H9 (cell line): ENCODE results near the gene ZNF490. TPM values are rescaled to one million over a fixed set of nuclear protein-coding genes. Genes with fewer than 3 reads are reported as not detected.

Experiments used
- DNase-seq: peaks from one replicate; pipeline ENCODE4 v3.0.0-alpha.2; 2017
- H2AFZ ChIP-seq: one replicate; pipeline ENCODE4 v1.6.1; 2013; ENCODE audit warnings: mild to moderate bottlenecking, low read length, control low read depth, moderate library complexity
- H2AK5ac ChIP-seq: 2 replicates; pipeline ENCODE4 v1.6.1; 2013; ENCODE audit warnings: low read length, control low read depth, mixed read lengths; ENCODE audit not compliant: insufficient read length
- H2BK120ac ChIP-seq: one replicate; pipeline ENCODE4 v1.6.1; 2013; ENCODE audit warnings: low read depth, mild to moderate bottlenecking, low read length, control low read depth, inconsistent platforms; ENCODE audit not compliant: poor library complexity, severe bottlenecking
- H2BK12ac ChIP-seq: 2 replicates; pipeline ENCODE4 v1.6.1; 2013; ENCODE audit warnings: low read length, control low read depth, mixed read lengths, low read depth; ENCODE audit not compliant: insufficient read length
- H2BK15ac ChIP-seq: 2 replicates; pipeline ENCODE4 v1.6.1; 2013; ENCODE audit warnings: low read depth, low read length, control low read depth
- H2BK20ac ChIP-seq: one replicate; pipeline ENCODE4 v1.6.1; 2013; ENCODE audit warnings: low read depth, mild to moderate bottlenecking, low read length, control low read depth, inconsistent platforms; ENCODE audit not compliant: poor library complexity, severe bottlenecking
- H2BK5ac ChIP-seq: 2 replicates; pipeline ENCODE4 v1.6.1; 2013; ENCODE audit warnings: low read length, control low read depth, mixed read lengths; ENCODE audit not compliant: insufficient read length
- H3K14ac ChIP-seq: 2 replicates; pipeline ENCODE4 v1.6.1; 2013; ENCODE audit warnings: low read length, control low read depth; ENCODE audit not compliant: insufficient read depth
- H3K18ac ChIP-seq: 2 replicates; pipeline ENCODE4 v1.6.1; 2013; ENCODE audit warnings: low read depth, mild to moderate bottlenecking, mixed read lengths, low read length, control low read depth; ENCODE audit not compliant: insufficient read length
- H3K23ac ChIP-seq: 2 replicates; pipeline ENCODE4 v1.6.1; 2013; ENCODE audit warnings: low read length, control low read depth, mixed read lengths, low read depth; ENCODE audit not compliant: insufficient read length
- H3K23me2 ChIP-seq: 2 replicates; pipeline ENCODE4 v1.6.1; 2013; ENCODE audit warnings: low read depth, mild to moderate bottlenecking, mixed read lengths, low read length, control low read depth; ENCODE audit not compliant: insufficient read length, poor library complexity, severe bottlenecking
- H3K27ac ChIP-seq: 2 replicates; pipeline ENCODE4 v1.5.1; 2013; ENCODE audit warnings: low read length, control low read depth, mixed read lengths, low read depth; ENCODE audit not compliant: insufficient read length
- H3K27me3 ChIP-seq: 2 replicates; pipeline ENCODE4 v1.6.1; 2013; ENCODE audit warnings: low read length, control low read depth, inconsistent platforms; ENCODE audit not compliant: insufficient read depth
- H3K4ac ChIP-seq: 2 replicates; pipeline ENCODE4 v1.6.1; 2013; ENCODE audit warnings: low read depth, mild to moderate bottlenecking, control low read depth, inconsistent platforms, low read length, moderate library complexity
- H3K4me1 ChIP-seq: 2 replicates; pipeline ENCODE4 v1.6.1; 2013; ENCODE audit warnings: low read length, control low read depth, inconsistent platforms; ENCODE audit not compliant: insufficient read depth
- H3K4me2 ChIP-seq: 2 replicates; pipeline ENCODE4 v1.6.1; 2013; ENCODE audit warnings: low read length, control low read depth, mixed read lengths; ENCODE audit not compliant: insufficient read length, insufficient read depth
- H3K56ac ChIP-seq: 2 replicates; pipeline ENCODE4 v1.6.1; 2013; ENCODE audit warnings: low read depth, mild to moderate bottlenecking, mixed read lengths, low read length, control low read depth; ENCODE audit not compliant: insufficient read length
- H3K79me1 ChIP-seq: 2 replicates; pipeline ENCODE4 v1.6.1; 2013; ENCODE audit warnings: low read depth, mild to moderate bottlenecking, moderate library complexity, low read length, control low read depth, inconsistent platforms; ENCODE audit not compliant: insufficient read depth, poor library complexity, severe bottlenecking
- H3K79me2 ChIP-seq: 2 replicates; pipeline ENCODE4 v1.6.1; 2013; ENCODE audit warnings: low read length, control low read depth, inconsistent platforms; ENCODE audit not compliant: insufficient read depth
- H3K9ac ChIP-seq: 2 replicates; pipeline ENCODE4 v1.6.1; 2013; ENCODE audit warnings: low read length, control low read depth, mixed read lengths; ENCODE audit not compliant: insufficient read length; ENCODE audit errors: extremely low read depth
- H3K9me3 ChIP-seq: one replicate; pipeline ENCODE4 v1.6.1; 2013; ENCODE audit warnings: low read depth, low read length, inconsistent platforms; ENCODE audit not compliant: control insufficient read depth
- H3T11ph ChIP-seq: one replicate; pipeline ENCODE4 v1.6.1; 2013; ENCODE audit warnings: mild to moderate bottlenecking, low read length, control low read depth, inconsistent platforms
- H4K20me1 ChIP-seq: one replicate; pipeline ENCODE4 v1.6.1; 2013; ENCODE audit not compliant: control insufficient read depth, insufficient read length, insufficient read depth
- H4K5ac ChIP-seq: 2 replicates; pipeline ENCODE4 v1.6.1; 2013; ENCODE audit warnings: low read depth, mild to moderate bottlenecking, mixed read lengths, low read length, control low read depth; ENCODE audit not compliant: insufficient read length
- H4K8ac ChIP-seq: replicated peaks from 2 replicates; pipeline ENCODE4 v1.6.1; 2013; ENCODE audit warnings: low read length, control low read depth, mixed read lengths, low read depth; ENCODE audit not compliant: insufficient read length
- H4K91ac ChIP-seq: 2 replicates; pipeline ENCODE4 v1.6.1; 2013; ENCODE audit warnings: low read depth, mild to moderate bottlenecking, moderate library complexity, mixed read lengths, low read length, control low read depth; ENCODE audit not compliant: insufficient read length
- H3K27ac Mint-ChIP-seq, 3 experiments: 2 replicates in 2 of 3; 3 replicates in 1 of 3; pipeline ENCODE4 v1.8.0; 2020 to 2021; ENCODE audit warnings: mixed read lengths in 3 of 3, mild to moderate bottlenecking in 1 of 3, moderate library complexity in 1 of 3
- H3K27me3 Mint-ChIP-seq: 2 replicates; pipeline ENCODE4 v1.8.0; 2021; ENCODE audit warnings: low read depth, mild to moderate bottlenecking, moderate library complexity, mixed read lengths
- H3K36me3 Mint-ChIP-seq, 3 experiments: 2 replicates in 2 of 3; 3 replicates in 1 of 3; pipeline ENCODE4 v1.8.0; 2020 to 2021; ENCODE audit warnings: low read depth in 3 of 3, mixed read lengths in 3 of 3; ENCODE audit not compliant: insufficient read depth in 1 of 3
- H3K4me1 Mint-ChIP-seq, 2 experiments: 2 replicates each; pipeline ENCODE4 v1.8.0; 2020; ENCODE audit warnings: mixed read lengths in 2 of 2
- H3K4me3 Mint-ChIP-seq, 2 experiments: 2 replicates in 1 of 2; 3 replicates in 1 of 2; pipeline ENCODE4 v1.8.0; 2020 to 2021; ENCODE audit warnings: mild to moderate bottlenecking in 2 of 2, mixed read lengths in 2 of 2, moderate library complexity in 1 of 2
- H3K9me3 Mint-ChIP-seq, 2 experiments: 2 replicates in 1 of 2; 3 replicates in 1 of 2; pipeline ENCODE4 v1.8.0; 2020; ENCODE audit warnings: mild to moderate bottlenecking in 2 of 2, mixed read lengths in 2 of 2, moderate library complexity in 1 of 2
- CTCF ChIP-seq: fragments of 200-600 bp; sonication (generic); conservative IDR thresholded peaks from 3 replicates; pipeline ENCODE4 v1.8.0; 2021; ENCODE audit warnings: antibody characterized with exemption, mild to moderate bottlenecking
- WGBS: extraction: QIAGEN DNeasy Blood & Tissue Kit; methylation state at CpG from one replicate; pipeline ENCODE4 v1.1.7; 2013; ENCODE audit warnings: missing lambda C conversion rate, low lambda C conversion rate, mixed read lengths; ENCODE audit not compliant: insufficient read length; ENCODE audit errors: extremely low coverage; 5-methylcytosine and 5-hydroxymethylcytosine counted together
- total RNA-seq: library from RNA; stranded (reverse); gene quantifications from 2 replicates; pipeline ENCODE4 v1.2.1, GENCODE V29; 2021

Gene ZNF490
- total RNA-seq, 1 experiment from 2014 or later: 10.1 TPM

GRCh38 chr19:12657966-12658365, 47.4 kb upstream of the ZNF490 start:
- H2AK5ac ChIP-seq: no peak overlapping the region
- H2BK20ac ChIP-seq: no peak overlapping the region
- no peak overlapping the region for H3K14ac ChIP-seq
- no peak overlapping the region for H3K4me3 Mint-ChIP-seq
- no peaks in the 10 kb centered on the region for H3K27me3 ChIP-seq
- no peak overlapping the region for H2BK5ac ChIP-seq
- no peak overlapping the region for H2BK12ac ChIP-seq
- H3K18ac ChIP-seq: no peak overlapping the region
- no peaks in the 10 kb centered on the region; the same call in 1 of the 2 replicates for H3K27me3 Mint-ChIP-seq
- H2AFZ ChIP-seq: no peak overlapping the region
- peaks cover 25 to 57% (median 49%) of the 10 kb centered on the region in 3 experiments for H3K36me3 Mint-ChIP-seq
- no peak overlapping the region for H4K8ac ChIP-seq
- H3K9me3 Mint-ChIP-seq: no peaks in the 10 kb centered on the region
- H3K9ac ChIP-seq: no peak overlapping the region
- peaks cover 0 to 6% of the 10 kb centered on the region in 2 experiments; a peak in 2 of 4 replicates for H3K4me1 Mint-ChIP-seq
- H3K4me1 ChIP-seq: no peaks in the 10 kb centered on the region
- no peak overlapping the region for H3K4ac ChIP-seq
- no peak overlapping the region for H2BK120ac ChIP-seq
- DNase-seq: no peak
- no peaks in the 10 kb centered on the region for H3K9me3 ChIP-seq
- H3K56ac ChIP-seq: no peak overlapping the region
- H3K23ac ChIP-seq: no peak overlapping the region
- peak; percentile 35; the same call in 2 of the 3 replicates for TF ChIP-seq CTCF
- H4K91ac ChIP-seq: no peak overlapping the region
- no peak overlapping the region for H3K4me2 ChIP-seq
- H3T11ph ChIP-seq: no peak overlapping the region
- no peak overlapping the region for H3K27ac ChIP-seq
- WGBS: no CpG with 5 or more reads among the region's 22 CpGs
- H4K20me1 ChIP-seq: no peaks in the 10 kb centered on the region
- H3K79me1 ChIP-seq: no peaks in the 10 kb centered on the region
- H3K27ac Mint-ChIP-seq: no peak overlapping the region; a peak in 1 of 7 replicates
- H3K79me2 ChIP-seq: no peaks in the 10 kb centered on the region; the same call in 1 of the 2 replicates
- H4K5ac ChIP-seq: no peak overlapping the region
- H3K23me2 ChIP-seq: no peaks in the 10 kb centered on the region
- H2BK15ac ChIP-seq: no peak overlapping the region
